Superior temporal gyrus (tissue), 1 donor: ENCODE data around the gene MBD5.

Source experiments
- DNase-seq: peaks from one replicate; pipeline ENCODE4 v3.0.0-alpha.2; 2016; ENCODE audit errors: extremely low spot score

Gene MBD5

DNA sequence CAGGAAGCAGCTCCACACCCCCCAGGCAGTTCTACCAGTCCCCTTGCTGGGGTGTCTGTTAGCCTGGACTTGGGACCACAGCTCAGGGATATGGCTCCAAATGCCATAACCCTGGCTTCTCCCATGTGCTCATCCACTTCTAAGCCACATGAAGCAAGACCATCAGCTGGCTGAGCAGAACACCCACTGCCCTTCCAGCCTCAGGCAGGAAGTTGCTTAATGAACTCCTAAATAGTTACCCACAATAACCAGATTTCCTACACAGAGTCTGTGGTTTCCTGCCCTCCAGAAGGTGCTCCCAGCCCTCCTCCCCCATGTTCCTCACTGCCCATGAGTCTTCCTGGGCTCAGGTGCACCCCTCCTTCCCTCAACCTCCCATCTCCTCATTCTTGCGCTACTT is 525.4 kb downstream of the MBD5 start:
- no peak for DNase-seq

DNA sequence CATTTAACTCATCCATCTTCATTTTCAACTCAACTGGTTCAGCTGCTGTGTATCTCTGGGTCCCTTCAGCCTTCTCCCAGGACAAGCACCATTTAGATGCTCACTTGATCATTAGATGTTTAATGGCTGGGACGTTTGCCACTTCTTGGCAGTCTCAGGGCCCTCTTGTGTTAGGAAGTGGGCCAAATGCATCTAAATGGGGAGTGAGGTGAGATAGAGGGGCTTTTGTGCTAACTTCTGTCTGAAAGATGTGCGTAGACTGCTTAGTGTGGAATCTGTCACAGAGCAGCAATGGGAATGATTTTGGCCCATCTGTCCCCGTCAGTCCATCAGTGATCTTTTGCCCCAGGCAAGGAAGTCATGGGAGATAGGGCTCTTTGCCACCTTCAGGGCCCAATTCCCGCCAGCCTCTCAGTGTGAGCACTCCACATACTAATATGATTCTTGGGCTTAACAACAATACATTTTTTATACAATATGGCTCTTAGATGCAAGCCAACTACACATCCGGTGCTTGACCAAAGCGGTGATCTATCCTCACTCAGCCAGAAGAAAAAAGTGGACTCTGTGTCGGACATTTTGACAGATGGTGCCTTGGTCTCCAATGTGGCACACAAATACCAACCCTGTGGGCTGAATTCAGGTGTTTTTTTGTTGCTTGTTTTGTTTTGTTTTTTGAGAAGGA is 528.0 kb downstream of the MBD5 start:
- DNase-seq = no peak

DNA sequence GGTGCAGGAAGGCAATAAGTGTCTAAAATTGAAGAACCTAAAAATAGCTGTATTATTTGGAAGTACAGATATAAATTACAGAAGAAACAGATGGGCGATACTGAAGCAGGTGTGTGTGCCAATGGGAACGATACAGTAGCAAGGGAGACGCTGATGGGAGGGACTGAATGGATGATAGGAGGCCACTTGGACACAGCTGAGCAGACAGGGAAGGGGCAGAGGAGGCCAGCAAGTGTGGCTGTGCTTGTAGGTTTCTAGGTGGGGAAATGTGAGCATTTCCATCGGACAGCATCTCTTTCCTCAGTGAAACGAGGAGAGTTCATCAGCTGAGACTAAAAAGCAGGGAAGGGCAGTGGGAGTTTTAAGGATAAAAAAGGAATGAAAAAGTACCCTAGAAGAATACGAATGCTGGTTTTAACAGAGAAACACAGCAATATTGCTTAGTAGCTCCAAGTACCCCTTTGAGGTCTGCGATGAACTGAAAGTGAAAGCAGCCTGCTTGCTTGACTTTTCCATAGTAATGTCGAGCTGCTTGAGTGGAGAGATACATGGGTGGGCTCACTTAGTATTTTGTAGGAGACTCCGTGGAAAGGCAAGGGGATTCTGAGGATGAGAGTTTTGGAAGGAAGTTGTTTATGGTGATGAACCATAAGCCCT is 531.9 kb downstream of the MBD5 start:
- DNase-seq = no peak

DNA sequence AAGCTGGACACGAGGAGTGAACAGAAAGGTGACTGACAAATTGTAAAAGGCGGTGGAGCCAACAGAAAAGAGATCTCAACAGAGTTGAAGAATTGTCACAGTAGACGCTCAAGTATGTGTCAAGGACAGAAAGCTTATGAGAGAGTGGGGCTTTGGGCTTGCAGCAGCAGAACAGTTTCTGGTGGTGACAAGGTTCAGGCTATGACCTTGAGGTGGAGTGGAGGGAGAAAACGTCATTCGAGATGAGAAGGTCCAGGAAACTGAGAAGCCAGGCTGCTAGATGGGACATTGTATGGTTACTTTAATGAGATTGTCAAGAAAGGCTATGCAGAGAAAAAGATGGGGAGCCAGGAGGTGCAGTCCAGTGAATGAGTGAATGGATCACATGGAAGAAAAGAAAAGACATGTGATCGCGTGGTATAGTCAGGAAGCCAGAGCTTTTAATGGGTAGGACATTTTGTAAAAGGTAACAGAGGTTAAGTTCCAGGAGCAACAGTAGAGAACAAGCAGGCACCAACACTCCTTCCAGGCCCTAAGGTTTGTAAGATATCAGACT is 532.5 kb downstream of the MBD5 start:
- no peak for DNase-seq

DNA sequence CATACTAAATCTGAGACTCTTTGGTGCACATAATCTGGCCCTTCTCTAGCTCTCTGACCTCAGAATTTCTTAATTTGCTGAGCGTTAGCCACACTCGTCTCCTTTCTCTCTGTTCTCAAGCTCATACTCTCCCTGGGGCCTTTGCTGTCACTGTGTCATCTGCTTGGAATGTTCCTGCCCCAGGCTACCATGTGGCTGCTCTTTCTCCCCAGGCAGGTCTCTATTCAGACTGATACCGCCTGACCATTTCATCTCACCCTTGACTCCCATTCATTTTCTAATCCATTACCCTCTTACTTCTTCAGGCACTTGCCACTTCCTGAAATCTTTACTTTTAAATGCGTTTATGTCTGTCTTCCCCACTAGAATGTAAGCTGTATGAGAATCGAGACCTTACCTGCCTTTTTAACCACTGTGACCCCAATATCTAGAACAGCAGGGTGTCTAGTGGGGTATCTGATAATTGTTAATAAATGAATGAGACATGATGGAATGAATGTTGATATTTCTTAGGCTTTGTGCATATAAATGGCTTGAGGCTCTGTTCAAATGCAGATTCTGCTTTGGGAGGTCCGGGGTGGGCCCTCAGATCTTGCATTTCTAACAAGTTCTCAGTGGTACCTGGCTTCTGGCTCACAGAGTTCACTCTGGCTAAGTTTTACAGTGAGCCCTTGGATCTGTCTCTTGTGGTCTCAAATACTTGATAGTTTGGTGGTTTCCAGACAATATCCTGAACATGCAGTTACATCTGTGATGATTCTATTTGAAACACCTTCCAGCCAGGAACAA is 533.8 kb downstream of the MBD5 start:
- DNase-seq = no peak

DNA sequence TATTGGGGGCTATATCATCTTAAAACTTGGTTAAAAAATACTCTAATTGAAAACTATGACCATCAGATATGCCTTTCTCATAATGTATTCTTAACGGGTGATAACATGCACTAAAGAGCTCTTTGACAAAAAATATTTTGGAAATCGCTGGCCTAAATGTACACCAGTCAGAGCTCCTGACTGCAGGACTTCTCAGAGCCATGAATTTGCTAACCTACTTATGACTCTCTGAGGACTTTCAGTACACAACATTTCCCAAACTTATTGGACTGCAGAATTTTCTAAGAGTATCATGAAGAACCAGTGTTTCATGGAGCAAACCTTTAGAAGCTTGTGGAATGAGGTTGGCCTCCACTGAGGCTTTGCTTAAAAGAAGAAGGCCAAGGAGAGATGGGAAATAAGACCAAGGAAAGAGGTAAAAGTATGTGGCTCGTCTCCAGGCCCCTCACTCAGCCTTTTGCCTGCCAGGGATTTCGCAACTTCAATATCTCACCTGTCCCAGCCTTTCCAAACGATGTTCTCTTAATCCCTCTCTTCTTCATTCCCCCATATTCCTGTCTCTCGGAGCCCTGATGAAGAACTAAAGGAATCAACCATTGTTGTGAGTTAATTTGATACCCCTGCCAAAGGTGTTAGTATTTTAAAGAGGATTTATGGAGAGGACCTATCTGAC is 534.9 kb downstream of the MBD5 start:
- DNase-seq = no peak

DNA sequence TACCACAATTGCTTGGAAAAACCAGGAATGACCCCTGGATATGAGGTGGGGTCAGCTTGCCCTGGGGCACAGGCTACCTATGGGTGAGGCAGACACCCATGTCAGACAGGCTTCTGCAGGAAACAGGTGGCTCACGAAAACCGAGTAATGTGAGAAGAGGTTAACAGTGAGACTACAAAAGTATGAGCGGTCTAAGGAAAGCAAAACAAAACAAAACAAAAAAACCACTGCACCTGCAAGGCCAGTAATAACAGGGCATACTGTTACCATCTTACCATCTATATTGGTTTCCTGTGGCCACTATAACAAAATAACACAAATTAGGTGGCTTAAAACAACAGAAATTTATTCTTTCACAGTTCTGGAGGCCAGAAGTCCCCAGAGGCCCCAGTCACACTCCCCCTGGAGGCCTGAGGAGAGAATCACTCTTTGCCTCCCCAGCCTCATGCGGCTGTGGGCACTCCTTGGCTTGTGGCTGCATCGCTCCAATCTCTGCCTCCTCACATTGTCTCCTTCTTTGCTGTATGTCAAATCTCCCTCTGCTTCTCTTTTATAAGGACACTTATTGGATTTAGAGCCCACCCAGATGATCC is 537.0 kb downstream of the MBD5 start:
- DNase-seq = no peak

DNA sequence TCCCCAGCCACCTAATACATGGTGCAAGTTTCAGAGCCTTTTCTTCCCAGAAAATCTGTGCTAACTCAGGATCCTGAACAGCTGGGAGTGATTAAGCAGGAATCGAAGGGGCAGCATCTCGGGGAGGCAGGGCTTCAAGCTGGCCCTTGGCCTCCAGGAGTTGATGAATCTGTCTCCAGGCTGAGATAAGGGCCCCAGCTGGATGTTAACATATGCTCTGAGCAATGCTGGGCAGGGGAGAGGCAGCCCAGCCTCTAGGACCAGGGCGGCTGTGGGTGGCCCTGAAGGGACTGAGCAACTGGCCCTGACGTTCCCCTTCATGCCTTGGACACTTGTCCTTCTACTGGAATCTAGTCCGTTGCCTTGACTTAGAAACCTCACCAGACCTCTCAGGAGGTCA is 539.6 kb downstream of the MBD5 start:
- DNase-seq = no peak

DNA sequence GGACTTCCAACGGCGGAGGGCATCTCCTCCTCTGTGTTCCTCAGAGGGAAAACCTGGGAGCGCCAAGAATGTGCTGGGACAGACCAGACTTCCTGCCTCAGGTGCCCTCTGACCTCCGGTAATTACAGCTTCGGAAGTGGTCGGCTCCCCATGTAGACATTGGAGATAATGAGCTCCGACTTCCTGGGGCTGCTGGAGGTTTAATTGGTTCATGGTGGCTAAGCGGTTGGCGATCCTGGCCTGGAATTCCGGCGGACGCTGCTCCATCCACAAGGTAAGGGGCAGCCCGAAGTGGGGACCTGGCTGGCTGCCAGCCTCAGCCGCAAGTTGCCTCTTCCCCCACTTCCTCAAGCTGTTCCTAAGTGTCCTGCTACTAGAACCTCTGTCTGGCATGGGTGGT is 540.5 kb downstream of the MBD5 start:
- DNase-seq = no peak

DNA sequence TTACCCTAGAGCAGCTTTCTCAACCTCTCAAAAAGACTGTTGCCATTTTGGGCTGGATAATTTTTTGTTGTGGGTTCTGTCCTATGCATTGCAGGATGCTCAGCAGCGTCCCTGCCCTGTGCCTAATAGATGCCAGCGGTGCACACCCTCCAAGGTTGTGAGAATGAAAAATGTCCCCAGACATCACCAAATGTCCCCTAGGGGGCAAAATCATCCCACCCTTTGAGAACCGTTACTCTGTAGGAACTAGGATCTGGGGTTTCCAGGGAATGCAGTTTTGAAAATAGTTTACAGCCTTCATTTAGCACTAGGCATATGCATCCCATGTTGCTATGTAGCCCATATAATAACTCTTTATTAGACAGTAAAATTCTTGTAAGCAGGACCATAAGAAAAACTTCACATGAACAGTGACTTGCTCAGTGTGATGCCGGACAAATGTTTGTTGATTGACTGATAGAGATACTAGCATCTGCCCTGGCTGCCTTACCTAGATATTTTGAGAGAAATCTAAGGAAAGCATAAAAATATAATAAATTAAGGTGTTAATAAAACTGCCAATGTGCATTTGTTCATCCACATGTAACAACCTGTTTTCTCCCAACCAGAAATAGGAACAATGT is 544.5 kb downstream of the MBD5 start:
- no peak for DNase-seq
